Fibroblast of pulmonary artery (primary cell): ENCODE measurements around the gene RNF138.

Source experiments
- DNase-seq: peaks from one replicate; pipeline ENCODE4 v3.0.0-alpha.2; 2010; ENCODE audit warnings: low read depth
- H3K4me3 ChIP-seq: replicated peaks from 2 replicates; pipeline ENCODE4 v1.5.1; 2011; ENCODE audit warnings: low read depth, mild to moderate bottlenecking, control low read depth, low read length, moderate library complexity
- CTCF ChIP-seq: IDR thresholded peaks from 2 replicates; pipeline ENCODE4 v1.5.1; 2011; ENCODE audit warnings: mild to moderate bottlenecking, control low read depth, low read length, inconsistent platforms; ENCODE audit errors: missing control alignments

Gene RNF138

GRCh38 chr18:32122039-32122438 is 30.4 kb downstream of the RNF138 start:
- H3K4me3 ChIP-seq, result no peak overlapping the region
- no peak for DNase-seq
- no peak for TF ChIP-seq CTCF

- TF ChIP-seq CTCF, result no peak
- no peak overlapping the region for H3K4me3 ChIP-seq
- DNase-seq, result no peak
Measured at GRCh38 chr18:32126538-32126937, 34.9 kb downstream of the RNF138 start.

- no peak for TF ChIP-seq CTCF
Measured at GRCh38 chr18:32135625-32136024, 44.0 kb downstream of the RNF138 start.

GRCh38 chr18:32138332-32138982 is 46.8 kb downstream of the RNF138 start:
- no peak for DNase-seq
- TF ChIP-seq CTCF, result no peak
- H3K4me3 ChIP-seq, result no peak overlapping the region

More at GRCh38 chr18:32135625-32136024, 44.0 kb downstream of the RNF138 start:
- DNase-seq, result no peak
- H3K4me3 ChIP-seq, result no peak overlapping the region

GRCh38 chr18:32139835-32140283 is 48.2 kb downstream of the RNF138 start:
- no peak for DNase-seq
- TF ChIP-seq CTCF, result no peak
- H3K4me3 ChIP-seq, result no peak overlapping the region

- no peak for DNase-seq
- no peak for TF ChIP-seq CTCF
- no peak overlapping the region for H3K4me3 ChIP-seq
Measured at GRCh38 chr18:32148185-32148870, 56.7 kb downstream of the RNF138 start.
